WTC11 (cell line): ENCODE measurements around the gene AGER. TPM values are rescaled to one million over a fixed set of nuclear protein-coding genes. Genes with fewer than 3 reads are reported as not detected.
"Not testable (repeated sequence)": the region's sequence is repeated elsewhere in the genome, so short reads cannot be mapped to it uniquely, and the experiment has no call there.

Experiments
- ATAC-seq: fragments of 200-7000 bp; cut with Tn5 transposase; 2 replicates; pipeline ENCODE4 v1.10.0; 2021; ENCODE audit warnings: mild to moderate bottlenecking, moderate library complexity
- CTCF ChIA-PET: fragments of 300-600 bp; sonication (Branson Sonifier 250); formaldehyde crosslinking; loops from one replicate; lab custom pipeline; 2021; ENCODE audit warnings: antibody characterized with exemption; lab: Charles Lee
- POLR2A ChIA-PET: fragments of 350-600 bp; sonication (Branson Sonifier 250); formaldehyde crosslinking; loops from one replicate; lab custom pipeline; 2021; ENCODE audit warnings: antibody characterized with exemption; lab: Charles Lee
- DNase-seq: peaks from one replicate; pipeline ENCODE4 v3.0.0; 2021; ENCODE audit warnings: low spot score
- H3K27ac Mint-ChIP-seq: 2 replicates; pipeline ENCODE4 v1.8.0; 2021; ENCODE audit warnings: mixed read lengths
- H3K27me3 Mint-ChIP-seq: 2 replicates; pipeline ENCODE4 v1.8.0; 2021; ENCODE audit warnings: low read depth, mild to moderate bottlenecking, moderate library complexity, mixed read lengths
- H3K36me3 Mint-ChIP-seq: 2 replicates; pipeline ENCODE4 v1.8.0; 2021; ENCODE audit warnings: mixed read lengths
- H3K4me1 Mint-ChIP-seq: 2 replicates; pipeline ENCODE4 v1.8.0; 2022; ENCODE audit warnings: mixed read lengths
- H3K4me3 Mint-ChIP-seq: 2 replicates; pipeline ENCODE4 v1.8.0; 2021; ENCODE audit warnings: mild to moderate bottlenecking, moderate library complexity, mixed read lengths
- H3K9me3 Mint-ChIP-seq: 2 replicates; pipeline ENCODE4 v1.8.0; 2021; ENCODE audit warnings: mixed read lengths
- ETV6 ChIP-seq: sonication (generic); formaldehyde crosslinking; IDR thresholded peaks from 2 replicates; pipeline ENCODE4 v1.8.1; 2022; ENCODE audit warnings: mild to moderate bottlenecking, missing genetic modification reagents
- FOXJ3 ChIP-seq: sonication (generic); formaldehyde crosslinking; IDR thresholded peaks from 2 replicates; pipeline ENCODE4 v1.9.0; 2021; ENCODE audit warnings: missing genetic modification reagents, mild to moderate bottlenecking, borderline replicate concordance
- IRF2 ChIP-seq: sonication (generic); formaldehyde crosslinking; IDR thresholded peaks from 2 replicates; pipeline ENCODE4 v1.8.0; 2022; ENCODE audit warnings: low read depth, missing genetic modification reagents, borderline replicate concordance
- MXD4 ChIP-seq: fragments of 250-450 bp; sonication (Bioruptor Pico); IDR thresholded peaks from 2 replicates; pipeline ENCODE4 v1.8.0; 2021; ENCODE audit warnings: mild to moderate bottlenecking, moderate library complexity, borderline replicate concordance
- NFE2L1 ChIP-seq: sonication (generic); formaldehyde crosslinking; IDR thresholded peaks from 2 replicates; pipeline ENCODE4 v1.8.1; 2023; ENCODE audit warnings: missing genetic modification reagents
- NR3C1 ChIP-seq: sonication (generic); formaldehyde crosslinking; conservative IDR thresholded peaks from 2 replicates; pipeline ENCODE4 v1.8.1; 2023; ENCODE audit warnings: low read depth, mild to moderate bottlenecking, missing genetic modification reagents
- RORB ChIP-seq: fragments of 250-450 bp; sonication (Bioruptor Pico); IDR thresholded peaks from 2 replicates; pipeline ENCODE4 v1.9.0; 2021; ENCODE audit warnings: mild to moderate bottlenecking
- TEAD4 ChIP-seq: sonication (generic); formaldehyde crosslinking; IDR thresholded peaks from 2 replicates; pipeline ENCODE4 v1.8.0; 2022; ENCODE audit warnings: mild to moderate bottlenecking, missing genetic modification reagents
- ZNF138 ChIP-seq: sonication (generic); formaldehyde crosslinking; conservative IDR thresholded peaks from 2 replicates; pipeline ENCODE4 v1.8.1; 2022; ENCODE audit warnings: mild to moderate bottlenecking, moderate library complexity, missing genetic modification reagents
- ZNF263 ChIP-seq: sonication (generic); formaldehyde crosslinking; IDR thresholded peaks from 2 replicates; pipeline ENCODE4 v1.8.1; 2022; ENCODE audit warnings: low read depth, mild to moderate bottlenecking, moderate library complexity, missing genetic modification reagents
- total RNA-seq: library from RNA; stranded (reverse); gene quantifications from 3 replicates; pipeline ENCODE4 v1.2.3, GENCODE V29; 2021
- TF ChIP-seq, protein P1 (sequence below): sonication (generic); formaldehyde crosslinking; IDR thresholded peaks from 2 replicates; pipeline ENCODE4 v1.8.0; 2022; ENCODE audit warnings: mild to moderate bottlenecking, missing genetic modification reagents
- TF ChIP-seq, protein P2 (sequence below): sonication (generic); formaldehyde crosslinking; IDR thresholded peaks from 2 replicates; pipeline ENCODE4 v1.8.1; 2023; ENCODE audit warnings: mild to moderate bottlenecking, missing genetic modification reagents, moderate library complexity
- TF ChIP-seq, protein P3 (sequence below): sonication (generic); formaldehyde crosslinking; IDR thresholded peaks from 2 replicates; pipeline ENCODE4 v1.8.0; 2022; ENCODE audit warnings: mild to moderate bottlenecking, missing genetic modification reagents
- TF ChIP-seq, protein P4 (sequence below): fragments of 250-450 bp; sonication (Bioruptor Pico); IDR thresholded peaks from 2 replicates; pipeline ENCODE4 v1.9.0; 2021; ENCODE audit warnings: mild to moderate bottlenecking
- TF ChIP-seq, protein P5 (sequence below): sonication (generic); formaldehyde crosslinking; conservative IDR thresholded peaks from 2 replicates; pipeline ENCODE4 v1.8.1; 2022; ENCODE audit warnings: mild to moderate bottlenecking, missing genetic modification reagents
- TF ChIP-seq, protein P6 (sequence below): sonication (generic); formaldehyde crosslinking; IDR thresholded peaks from 2 replicates; pipeline ENCODE4 v1.8.0; 2022; ENCODE audit warnings: mild to moderate bottlenecking, missing genetic modification reagents
- TF ChIP-seq, protein P7 (sequence below): sonication (generic); formaldehyde crosslinking; IDR thresholded peaks from 2 replicates; pipeline ENCODE4 v1.8.1; 2023; ENCODE audit warnings: mild to moderate bottlenecking, moderate library complexity, missing genetic modification reagents
- TF ChIP-seq, protein P8 (sequence below): sonication (generic); formaldehyde crosslinking; IDR thresholded peaks from 2 replicates; pipeline ENCODE4 v1.8.1; 2022; ENCODE audit warnings: mild to moderate bottlenecking, missing genetic modification reagents, moderate library complexity, borderline replicate concordance

The AGER gene
- total RNA-seq, 1 experiment from 2014 or later: 18.1 TPM

DNA sequence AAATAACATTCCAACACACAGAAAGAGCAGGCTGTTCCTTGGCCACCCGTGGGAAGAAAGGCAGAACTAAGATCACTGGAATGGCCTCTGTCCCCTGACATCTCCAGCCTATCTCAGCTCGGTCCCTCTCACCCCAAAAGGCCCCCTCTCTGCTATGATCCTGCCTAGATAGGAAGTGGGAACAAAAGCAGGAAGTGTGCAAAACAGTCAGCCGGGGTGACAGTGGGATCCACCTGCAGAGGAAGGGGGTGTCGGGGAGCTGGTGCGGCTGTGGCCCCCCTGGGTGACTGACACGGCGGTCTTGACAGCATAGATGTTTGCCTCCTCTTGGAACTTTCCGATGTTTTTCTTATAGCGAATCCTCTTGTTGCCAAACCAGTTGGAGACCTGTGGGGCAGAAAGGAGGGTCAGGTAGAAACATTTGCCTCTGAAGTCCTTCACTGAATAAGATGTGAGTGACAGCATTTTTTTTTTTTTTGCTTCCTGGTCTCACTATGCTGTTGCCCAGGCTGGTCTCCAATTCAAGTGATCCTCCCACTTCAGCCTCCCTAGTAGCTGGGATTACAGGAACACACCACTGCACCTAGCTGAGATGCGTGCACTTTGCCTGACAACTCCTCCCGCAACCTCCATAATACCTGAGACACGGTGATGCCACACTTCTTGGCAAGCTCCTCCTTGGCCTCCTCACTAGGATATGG, 3.1 kb upstream of the AGER start:
- Mint-ChIP-seq H3K4me1 (peaks cover 33% of the 10 kb centered on the region), H3K36me3 (peaks cover 22% of the 10 kb centered on the region), H3K27me3 (no peaks in the 10 kb centered on the region), H3K27ac (peak overlapping the region; percentile 71), H3K4me3 (0 out of 2 replicates have a peak overlapping the region, but pooled peaks have one; percentile 6), H3K9me3 (no peaks in the 10 kb centered on the region)
- POLR2A ChIA-PET: no interaction called here
- no peak for ATAC-seq
- CTCF ChIA-PET: no interaction called here
- no peak for DNase-seq
- TF ChIP-seq, protein P1, sequence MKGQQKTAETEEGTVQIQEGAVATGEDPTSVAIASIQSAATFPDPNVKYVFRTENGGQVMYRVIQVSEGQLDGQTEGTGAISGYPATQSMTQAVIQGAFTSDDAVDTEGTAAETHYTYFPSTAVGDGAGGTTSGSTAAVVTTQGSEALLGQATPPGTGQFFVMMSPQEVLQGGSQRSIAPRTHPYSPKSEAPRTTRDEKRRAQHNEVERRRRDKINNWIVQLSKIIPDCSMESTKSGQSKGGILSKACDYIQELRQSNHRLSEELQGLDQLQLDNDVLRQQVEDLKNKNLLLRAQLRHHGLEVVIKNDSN (CRISPR knock-in tag): no peak
- TF ChIP-seq, protein P2, sequence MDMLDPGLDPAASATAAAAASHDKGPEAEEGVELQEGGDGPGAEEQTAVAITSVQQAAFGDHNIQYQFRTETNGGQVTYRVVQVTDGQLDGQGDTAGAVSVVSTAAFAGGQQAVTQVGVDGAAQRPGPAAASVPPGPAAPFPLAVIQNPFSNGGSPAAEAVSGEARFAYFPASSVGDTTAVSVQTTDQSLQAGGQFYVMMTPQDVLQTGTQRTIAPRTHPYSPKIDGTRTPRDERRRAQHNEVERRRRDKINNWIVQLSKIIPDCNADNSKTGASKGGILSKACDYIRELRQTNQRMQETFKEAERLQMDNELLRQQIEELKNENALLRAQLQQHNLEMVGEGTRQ (CRISPR knock-in tag): no peak
- TF ChIP-seq NR3C1 (no peak), ETV6 (no peak)
- TF ChIP-seq, protein P3, sequence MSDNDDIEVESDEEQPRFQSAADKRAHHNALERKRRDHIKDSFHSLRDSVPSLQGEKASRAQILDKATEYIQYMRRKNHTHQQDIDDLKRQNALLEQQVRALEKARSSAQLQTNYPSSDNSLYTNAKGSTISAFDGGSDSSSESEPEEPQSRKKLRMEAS: no peak
- TF ChIP-seq, protein P4, sequence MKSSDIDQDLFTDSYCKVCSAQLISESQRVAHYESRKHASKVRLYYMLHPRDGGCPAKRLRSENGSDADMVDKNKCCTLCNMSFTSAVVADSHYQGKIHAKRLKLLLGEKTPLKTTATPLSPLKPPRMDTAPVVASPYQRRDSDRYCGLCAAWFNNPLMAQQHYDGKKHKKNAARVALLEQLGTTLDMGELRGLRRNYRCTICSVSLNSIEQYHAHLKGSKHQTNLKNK (CRISPR knock-in tag): no peak

DNA sequence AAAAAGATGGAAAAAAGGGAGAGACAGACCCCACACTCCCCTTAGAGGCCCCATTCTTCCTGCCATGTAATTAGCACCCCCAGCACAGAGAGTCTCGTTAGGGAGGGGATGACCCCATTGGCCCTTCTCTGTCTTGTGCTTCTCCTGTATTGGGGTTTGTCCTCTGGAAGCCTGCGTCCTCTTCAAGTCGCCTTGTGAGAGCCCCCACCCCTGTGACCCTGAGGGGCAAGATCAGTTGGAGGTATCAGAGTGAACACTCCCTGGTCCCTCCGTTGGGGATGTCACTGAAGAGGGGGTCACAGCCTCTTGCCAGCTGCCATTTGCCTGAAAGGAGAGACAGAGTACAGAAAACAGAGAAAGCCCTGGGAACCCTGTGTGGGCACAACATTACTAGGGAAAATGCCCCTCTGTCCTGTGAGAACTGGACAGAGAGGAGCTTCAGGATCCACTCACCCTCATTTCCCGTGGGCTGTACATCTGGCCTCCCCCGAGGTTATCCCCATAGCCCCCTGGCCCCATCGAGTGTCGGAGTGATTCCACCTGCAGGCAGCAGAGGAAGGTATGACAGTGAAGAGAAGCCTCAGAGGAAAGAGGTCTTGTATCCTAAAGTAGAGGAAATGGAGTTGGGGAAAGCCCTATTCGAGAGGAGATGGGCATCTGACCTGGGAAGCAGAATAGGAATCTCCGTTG, 2.2 kb upstream of the AGER start:
- peak overlapping the region; percentile 90 for H3K27ac Mint-ChIP-seq
- DNase-seq, H3K27me3 Mint-ChIP-seq, ATAC-seq, H3K4me3 Mint-ChIP-seq, H3K9me3 Mint-ChIP-seq, POLR2A ChIA-PET: not testable (repeated sequence)
- peaks cover 25% of the 10 kb centered on the region for H3K4me1 Mint-ChIP-seq
- CTCF ChIA-PET: interaction anchor here (1.0 kb wide), 1 partner anchor 9 kb away, joined by 8 read pairs; no protein-coding TSS in a partner anchor
- peaks cover 25% of the 10 kb centered on the region for H3K36me3 Mint-ChIP-seq

DNA sequence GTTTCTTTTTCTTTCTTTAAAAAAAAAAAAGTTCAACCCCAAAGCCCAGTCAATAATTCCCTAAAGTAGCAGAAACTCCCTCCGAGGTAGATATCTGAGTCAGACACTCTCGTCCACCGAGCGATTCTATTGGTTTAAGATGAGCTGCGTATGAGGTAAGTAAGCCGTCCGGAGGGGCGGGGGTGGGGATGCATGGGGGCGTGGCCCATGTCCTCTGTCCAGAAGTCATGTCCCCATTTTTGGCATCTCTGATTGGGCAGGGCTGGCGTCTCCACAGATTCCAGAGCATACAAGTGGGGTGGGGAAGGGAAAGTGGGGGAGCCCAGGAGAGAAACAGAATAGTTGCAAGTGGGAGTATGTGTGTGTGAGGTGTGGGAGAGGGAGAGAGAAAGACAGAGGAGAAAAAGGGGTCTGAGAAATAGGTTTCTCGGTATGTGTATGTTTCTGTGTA, 1.7 kb upstream of the AGER start:
- peak; percentile 49 for ATAC-seq
- CTCF ChIA-PET: interaction anchor here (0.8 to 1.0 kb wide), 2 partner anchors 10 to 24 kb away, joined by 3 to 8 read pairs; no protein-coding TSS in a partner anchor
- POLR2A ChIA-PET, H3K4me3 Mint-ChIP-seq, H3K9me3 Mint-ChIP-seq, H3K27me3 Mint-ChIP-seq: not testable (repeated sequence)
- H3K36me3 Mint-ChIP-seq: peaks cover 31% of the 10 kb centered on the region
- peak overlapping the region; percentile 90 for H3K27ac Mint-ChIP-seq
- H3K4me1 Mint-ChIP-seq: peaks cover 20% of the 10 kb centered on the region
- DNase-seq: peak; percentile 53

DNA sequence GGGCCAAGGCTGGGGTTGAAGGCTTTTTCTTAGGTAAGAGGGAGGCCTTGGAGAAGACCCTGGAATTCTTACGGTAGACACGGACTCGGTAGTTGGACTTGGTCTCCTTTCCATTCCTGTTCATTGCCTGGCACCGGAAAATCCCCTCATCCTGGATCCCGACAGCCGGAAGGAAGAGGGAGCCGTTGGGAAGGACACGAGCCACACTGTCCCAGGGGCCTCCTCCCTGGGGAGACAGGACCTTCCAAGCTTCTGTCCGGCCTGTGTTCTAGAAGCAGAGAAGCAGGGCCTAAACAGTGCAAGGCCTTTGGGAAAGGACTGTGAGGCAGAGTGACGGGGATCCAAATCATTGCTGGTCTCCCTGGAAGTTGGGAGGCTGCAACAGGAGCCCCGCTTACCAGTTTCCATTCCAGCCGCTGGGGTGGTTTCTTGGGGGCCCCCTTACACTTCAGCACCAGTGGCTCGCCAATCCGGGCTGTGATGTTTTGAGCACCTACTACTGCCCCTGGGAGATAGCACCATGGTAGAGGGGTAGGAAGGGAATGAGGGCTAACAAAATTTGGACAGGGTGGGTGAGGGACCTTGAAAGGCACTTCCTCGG, 470 bp downstream of the AGER start:
- Mint-ChIP-seq H3K9me3 (no peaks in the 10 kb centered on the region), H3K27me3 (no peaks in the 10 kb centered on the region), H3K36me3 (peaks cover 45% of the 10 kb centered on the region), H3K27ac (no peak overlapping the region), H3K4me3 (no peak overlapping the region), H3K4me1 (peaks cover 19% of the 10 kb centered on the region)
- ChIA-PET POLR2A (no interaction called here), CTCF (interaction anchor here (1.4 to 2.2 kb wide), 2 partner anchors 12 to 136 kb away, joined by 3 to 9 read pairs; no protein-coding TSS in a partner anchor)
- ATAC-seq (no peak), DNase-seq (no peak)
- TF ChIP-seq, protein P5, sequence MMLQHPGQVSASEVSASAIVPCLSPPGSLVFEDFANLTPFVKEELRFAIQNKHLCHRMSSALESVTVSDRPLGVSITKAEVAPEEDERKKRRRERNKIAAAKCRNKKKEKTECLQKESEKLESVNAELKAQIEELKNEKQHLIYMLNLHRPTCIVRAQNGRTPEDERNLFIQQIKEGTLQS (CRISPR knock-in tag): no peak
- TF ChIP-seq IRF2 (CRISPR knock-in tag) (no peak), ETV6 (no peak), MXD4 (no peak), RORB (no peak), FOXJ3 (no peak), ZNF263 (CRISPR knock-in tag) (no peak), NFE2L1 (CRISPR knock-in tag) (no peak), TEAD4 (no peak), ZNF138 (CRISPR knock-in tag) (no peak)
- TF ChIP-seq, protein P6, sequence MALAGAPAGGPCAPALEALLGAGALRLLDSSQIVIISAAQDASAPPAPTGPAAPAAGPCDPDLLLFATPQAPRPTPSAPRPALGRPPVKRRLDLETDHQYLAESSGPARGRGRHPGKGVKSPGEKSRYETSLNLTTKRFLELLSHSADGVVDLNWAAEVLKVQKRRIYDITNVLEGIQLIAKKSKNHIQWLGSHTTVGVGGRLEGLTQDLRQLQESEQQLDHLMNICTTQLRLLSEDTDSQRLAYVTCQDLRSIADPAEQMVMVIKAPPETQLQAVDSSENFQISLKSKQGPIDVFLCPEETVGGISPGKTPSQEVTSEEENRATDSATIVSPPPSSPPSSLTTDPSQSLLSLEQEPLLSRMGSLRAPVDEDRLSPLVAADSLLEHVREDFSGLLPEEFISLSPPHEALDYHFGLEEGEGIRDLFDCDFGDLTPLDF (CRISPR knock-in tag): no peak
- TF ChIP-seq, protein P7, sequence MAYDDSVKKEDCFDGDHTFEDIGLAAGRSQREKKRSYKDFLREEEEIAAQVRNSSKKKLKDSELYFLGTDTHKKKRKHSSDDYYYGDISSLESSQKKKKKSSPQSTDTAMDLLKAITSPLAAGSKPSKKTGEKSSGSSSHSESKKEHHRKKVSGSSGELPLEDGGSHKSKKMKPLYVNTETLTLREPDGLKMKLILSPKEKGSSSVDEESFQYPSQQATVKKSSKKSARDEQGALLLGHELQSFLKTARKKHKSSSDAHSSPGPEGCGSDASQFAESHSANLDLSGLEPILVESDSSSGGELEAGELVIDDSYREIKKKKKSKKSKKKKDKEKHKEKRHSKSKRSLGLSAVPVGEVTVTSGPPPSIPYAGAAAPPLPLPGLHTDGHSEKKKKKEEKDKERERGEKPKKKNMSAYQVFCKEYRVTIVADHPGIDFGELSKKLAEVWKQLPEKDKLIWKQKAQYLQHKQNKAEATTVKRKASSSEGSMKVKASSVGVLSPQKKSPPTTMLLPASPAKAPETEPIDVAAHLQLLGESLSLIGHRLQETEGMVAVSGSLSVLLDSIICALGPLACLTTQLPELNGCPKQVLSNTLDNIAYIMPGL (CRISPR knock-in tag): no peak
- TF ChIP-seq, protein P8, sequence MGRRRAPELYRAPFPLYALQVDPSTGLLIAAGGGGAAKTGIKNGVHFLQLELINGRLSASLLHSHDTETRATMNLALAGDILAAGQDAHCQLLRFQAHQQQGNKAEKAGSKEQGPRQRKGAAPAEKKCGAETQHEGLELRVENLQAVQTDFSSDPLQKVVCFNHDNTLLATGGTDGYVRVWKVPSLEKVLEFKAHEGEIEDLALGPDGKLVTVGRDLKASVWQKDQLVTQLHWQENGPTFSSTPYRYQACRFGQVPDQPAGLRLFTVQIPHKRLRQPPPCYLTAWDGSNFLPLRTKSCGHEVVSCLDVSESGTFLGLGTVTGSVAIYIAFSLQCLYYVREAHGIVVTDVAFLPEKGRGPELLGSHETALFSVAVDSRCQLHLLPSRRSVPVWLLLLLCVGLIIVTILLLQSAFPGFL (CRISPR knock-in tag): no peak
